Spleen (tissue), 7 donors: ENCODE measurements around the gene RBMX.

Source experiments
- POLR2A ChIP-seq, 3 donors: fragments of 450-650 bp; IDR thresholded peaks; one replicate each; pipeline ENCODE4 v1.5.1; 2017; ENCODE audit warnings: antibody characterized with exemption in 3 of 3, mild to moderate bottlenecking in 1 of 3
- TF ChIP-seq, protein P1 (sequence below), 11 experiments: fragments of 200-600 bp in 7 of 11; fragments of 450-650 bp in 4 of 11; sonication (generic) in 4 of 11; IDR thresholded peaks in 8 of 11; conservative IDR thresholded peaks in 3 of 11; 1 replicate in 7 of 11; 2 replicates in 4 of 11; pipeline versions ENCODE4 v1.4.0 to v1.8.0; 2016 to 2021; ENCODE audit warnings: antibody characterized with exemption in 11 of 11, inconsistent platforms in 4 of 11, mild to moderate bottlenecking in 1 of 11
- donor health status: DM: no; HTN: no; CAD: no; lungs with moderate emphysema.
- donor health status: DM: no; HTN: no; CAD: no.
- donor health status: DM: no; HTN: no; CAD: no.

DNA sequence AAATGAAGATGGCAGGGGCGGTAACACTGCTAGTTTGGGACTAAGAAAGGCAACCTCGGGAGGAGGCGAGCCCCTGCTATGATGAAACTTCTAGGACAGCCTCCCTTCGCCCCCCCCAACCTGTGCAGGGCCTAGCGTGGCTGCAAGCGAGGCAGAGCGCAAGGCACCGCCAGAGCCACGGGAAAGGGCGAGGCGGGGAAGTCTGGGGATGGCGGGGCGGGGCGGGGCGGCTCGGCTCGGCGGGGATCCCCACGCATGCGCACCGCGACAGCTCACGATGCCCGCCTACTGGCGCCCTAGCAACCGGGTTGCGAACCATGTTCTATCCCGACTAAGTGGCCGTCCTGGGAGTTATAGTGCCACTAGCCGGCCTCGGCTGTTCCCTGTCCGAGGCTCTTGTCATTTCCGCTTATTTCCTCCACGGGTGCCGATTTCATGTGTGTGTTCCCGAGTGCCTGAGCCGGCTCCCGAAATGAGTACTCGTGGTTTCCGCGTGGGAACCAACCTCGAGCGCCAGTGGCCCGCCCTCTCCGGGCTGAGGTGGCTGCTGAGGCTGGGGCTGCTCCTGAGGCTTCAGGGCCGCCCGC, 28.7 kb upstream of the RBMX start:
- TF ChIP-seq, protein P1, sequence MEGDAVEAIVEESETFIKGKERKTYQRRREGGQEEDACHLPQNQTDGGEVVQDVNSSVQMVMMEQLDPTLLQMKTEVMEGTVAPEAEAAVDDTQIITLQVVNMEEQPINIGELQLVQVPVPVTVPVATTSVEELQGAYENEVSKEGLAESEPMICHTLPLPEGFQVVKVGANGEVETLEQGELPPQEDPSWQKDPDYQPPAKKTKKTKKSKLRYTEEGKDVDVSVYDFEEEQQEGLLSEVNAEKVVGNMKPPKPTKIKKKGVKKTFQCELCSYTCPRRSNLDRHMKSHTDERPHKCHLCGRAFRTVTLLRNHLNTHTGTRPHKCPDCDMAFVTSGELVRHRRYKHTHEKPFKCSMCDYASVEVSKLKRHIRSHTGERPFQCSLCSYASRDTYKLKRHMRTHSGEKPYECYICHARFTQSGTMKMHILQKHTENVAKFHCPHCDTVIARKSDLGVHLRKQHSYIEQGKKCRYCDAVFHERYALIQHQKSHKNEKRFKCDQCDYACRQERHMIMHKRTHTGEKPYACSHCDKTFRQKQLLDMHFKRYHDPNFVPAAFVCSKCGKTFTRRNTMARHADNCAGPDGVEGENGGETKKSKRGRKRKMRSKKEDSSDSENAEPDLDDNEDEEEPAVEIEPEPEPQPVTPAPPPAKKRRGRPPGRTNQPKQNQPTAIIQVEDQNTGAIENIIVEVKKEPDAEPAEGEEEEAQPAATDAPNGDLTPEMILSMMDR (IDR thresholded peaks at IDR 0.05 in 8 of 11, conservative IDR thresholded peaks at IDR 0.05 in 3 of 11): no peak
- TF ChIP-seq POLR2A (IDR thresholded peaks at IDR 0.05): no peak
